Aortic smooth muscle cell (primary cell): ENCODE data around the gene INPP5A. TPM values are rescaled to one million over a fixed set of nuclear protein-coding genes. Genes with fewer than 3 reads are reported as not detected.

Source experiments
- total RNA-seq: library from RNA; depleted of rRNA; stranded (reverse); fragments of >200 nt; gene quantifications from 2 replicates; pipeline ENCODE4 v1.2.3, GENCODE V29; 2014

The INPP5A gene
- total RNA-seq: 54.8 and 90.2 TPM in 2 replicates

GRCh38 chr10:132537684-132538001 lies at the start of gene INPP5A:
INPP5A (plus strand) TSS chr10:132537787; CDS start chr10:132538097, 310 bp downstream.

GRCh38 chr10:132785723-132786475 lies 248.3 kb downstream of the INPP5A start, which contains the start of gene NKX6-2:
NKX6-2 (minus strand) TSS chr10:132786147; CDS start chr10:132785948, 199 bp downstream.

Other genes starting within 250 kb of the INPP5A start
- 13.1 and 18.9 TPM in 2 replicates for gene STK32C, start 229.8 kb upstream of the INPP5A start, total RNA-seq
- gene LRRC27, start 205.6 kb upstream of the INPP5A start, total RNA-seq: 14.9 and 17.8 TPM in 2 replicates
- 7.0 and 7.7 TPM in 2 replicates for gene PWWP2B, start 140.6 kb upstream of the INPP5A start, total RNA-seq
- 0.12 TPM in 1 of 2 replicates, not detected in the other for gene NKX6-2, start 248.4 kb downstream of the INPP5A start, total RNA-seq